ENCODE results near the gene ZIC3.

Gene ZIC3

DNA sequence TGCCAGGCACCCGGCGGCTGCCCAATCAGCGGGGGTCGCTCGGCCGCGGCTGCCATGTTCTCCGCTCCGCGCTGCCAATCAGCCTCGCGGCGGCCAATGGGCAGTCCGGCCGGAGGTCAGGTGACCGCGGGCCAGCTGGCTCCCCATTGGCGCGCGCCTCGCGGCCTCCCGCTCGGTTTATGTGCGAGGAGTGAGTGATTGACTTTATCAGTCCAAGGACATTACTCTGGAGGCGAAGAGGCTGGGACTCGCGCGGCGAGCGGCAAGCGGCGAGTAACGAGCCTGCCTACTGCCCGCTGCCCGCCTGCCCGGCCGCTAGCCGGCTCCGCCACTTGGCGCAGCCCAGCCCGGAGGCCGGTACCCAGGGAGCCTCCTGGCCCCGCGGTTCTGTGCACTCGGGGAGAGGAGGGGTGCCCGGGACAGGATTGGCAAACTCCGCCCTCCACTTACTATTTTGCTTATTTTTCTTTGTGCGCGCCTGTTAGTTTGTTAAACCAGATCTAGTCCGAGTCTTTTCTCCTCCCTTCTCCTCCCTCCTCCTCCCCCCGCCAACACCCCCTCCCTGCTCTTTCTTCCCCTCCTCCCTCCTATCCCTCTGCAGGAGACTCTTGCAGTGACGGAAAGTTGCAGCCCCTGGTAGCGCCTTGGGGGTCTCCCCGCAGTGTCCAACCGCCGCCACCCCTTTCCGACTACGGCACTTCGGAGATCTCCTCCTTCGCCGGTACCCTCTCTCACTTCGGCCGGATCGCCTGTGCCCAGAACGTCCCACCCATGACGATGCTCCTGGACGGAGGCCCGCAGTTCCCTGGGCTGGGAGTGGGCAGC is at the start of gene ZIC3:
TSS of gene ZIC3 (plus strand) at position 207 of the 825 bp plus-strand sequence. CDS start at position 772, 565 bp downstream.
- DNase-seq: no peak
- TF ChIP-seq EZH2 (optimal IDR thresholded peaks at IDR 0.05; ENCODE audit: low read depth, low read length) (no peak), EZH2phosphoT487 (IDR thresholded peaks at IDR 0.05; ENCODE audit: low read length) (no peak)
- TF ChIP-seq, protein P1, sequence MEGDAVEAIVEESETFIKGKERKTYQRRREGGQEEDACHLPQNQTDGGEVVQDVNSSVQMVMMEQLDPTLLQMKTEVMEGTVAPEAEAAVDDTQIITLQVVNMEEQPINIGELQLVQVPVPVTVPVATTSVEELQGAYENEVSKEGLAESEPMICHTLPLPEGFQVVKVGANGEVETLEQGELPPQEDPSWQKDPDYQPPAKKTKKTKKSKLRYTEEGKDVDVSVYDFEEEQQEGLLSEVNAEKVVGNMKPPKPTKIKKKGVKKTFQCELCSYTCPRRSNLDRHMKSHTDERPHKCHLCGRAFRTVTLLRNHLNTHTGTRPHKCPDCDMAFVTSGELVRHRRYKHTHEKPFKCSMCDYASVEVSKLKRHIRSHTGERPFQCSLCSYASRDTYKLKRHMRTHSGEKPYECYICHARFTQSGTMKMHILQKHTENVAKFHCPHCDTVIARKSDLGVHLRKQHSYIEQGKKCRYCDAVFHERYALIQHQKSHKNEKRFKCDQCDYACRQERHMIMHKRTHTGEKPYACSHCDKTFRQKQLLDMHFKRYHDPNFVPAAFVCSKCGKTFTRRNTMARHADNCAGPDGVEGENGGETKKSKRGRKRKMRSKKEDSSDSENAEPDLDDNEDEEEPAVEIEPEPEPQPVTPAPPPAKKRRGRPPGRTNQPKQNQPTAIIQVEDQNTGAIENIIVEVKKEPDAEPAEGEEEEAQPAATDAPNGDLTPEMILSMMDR (IDR thresholded peaks at IDR 0.05; ENCODE audit: low read length): no peak
- H3K27ac ChIP-seq (ENCODE audit: low read length): no peak within 1 kb of the TSS
- H3K27me3 ChIP-seq (replicated peaks; ENCODE audit: insufficient read depth, low read length): no peaks in the 10 kb centered on the region
- H3K4me2 ChIP-seq (ENCODE audit: low read depth, low read length): no peak within 1 kb of the TSS
- H3K9me3 ChIP-seq (replicated peaks; ENCODE audit: insufficient read depth, low read length): no peaks in the 10 kb centered on the region
- H3K9ac ChIP-seq (ENCODE audit: low read length): no peak within 1 kb of the TSS
- H2AFZ ChIP-seq (ENCODE audit: low read length): no peak within 1 kb of the TSS
- no peaks in the 10 kb centered on the region for H3K36me3 ChIP-seq (replicated peaks; ENCODE audit: insufficient read depth, low read length)
- no peak within 1 kb of the TSS for H3K4me3 ChIP-seq (ENCODE audit: low read length)
- H4K20me1 ChIP-seq (ENCODE audit: insufficient read depth, low read length): no peaks in the 10 kb centered on the region
- H3K4me1 ChIP-seq (ENCODE audit: low read length): no peaks in the 10 kb centered on the region
- H3K79me2 ChIP-seq (ENCODE audit: low read length): no peaks in the 10 kb centered on the region
- no peaks in the 10 kb centered on the region for H3K9me2 ChIP-seq (replicated peaks; ENCODE audit: insufficient read depth, low read length)
- no peaks in the 10 kb centered on the region for H3F3A ChIP-seq (ENCODE audit: insufficient read depth, low read length)

DNA sequence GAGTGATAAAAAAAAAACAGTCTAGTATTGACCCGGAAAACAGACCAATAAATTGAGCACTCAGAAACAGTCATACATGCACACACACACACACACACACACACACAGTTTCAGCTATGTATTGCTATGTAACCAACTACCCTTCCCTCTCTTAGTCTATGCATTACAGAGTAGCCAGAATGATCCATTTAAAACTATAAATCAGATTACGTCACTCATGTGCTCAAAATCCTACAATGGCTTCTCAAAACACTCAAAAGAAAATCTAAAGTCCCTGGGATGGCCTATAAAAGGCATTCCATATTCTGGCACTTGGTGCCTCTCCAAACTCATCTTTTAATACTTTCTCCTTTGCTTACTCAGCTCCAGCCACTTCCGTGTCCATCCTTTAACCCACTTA is 46.5 kb upstream of the ZIC3 start:
- no peaks in the 10 kb centered on the region for H3K79me2 ChIP-seq (ENCODE audit: low read length)

DNA sequence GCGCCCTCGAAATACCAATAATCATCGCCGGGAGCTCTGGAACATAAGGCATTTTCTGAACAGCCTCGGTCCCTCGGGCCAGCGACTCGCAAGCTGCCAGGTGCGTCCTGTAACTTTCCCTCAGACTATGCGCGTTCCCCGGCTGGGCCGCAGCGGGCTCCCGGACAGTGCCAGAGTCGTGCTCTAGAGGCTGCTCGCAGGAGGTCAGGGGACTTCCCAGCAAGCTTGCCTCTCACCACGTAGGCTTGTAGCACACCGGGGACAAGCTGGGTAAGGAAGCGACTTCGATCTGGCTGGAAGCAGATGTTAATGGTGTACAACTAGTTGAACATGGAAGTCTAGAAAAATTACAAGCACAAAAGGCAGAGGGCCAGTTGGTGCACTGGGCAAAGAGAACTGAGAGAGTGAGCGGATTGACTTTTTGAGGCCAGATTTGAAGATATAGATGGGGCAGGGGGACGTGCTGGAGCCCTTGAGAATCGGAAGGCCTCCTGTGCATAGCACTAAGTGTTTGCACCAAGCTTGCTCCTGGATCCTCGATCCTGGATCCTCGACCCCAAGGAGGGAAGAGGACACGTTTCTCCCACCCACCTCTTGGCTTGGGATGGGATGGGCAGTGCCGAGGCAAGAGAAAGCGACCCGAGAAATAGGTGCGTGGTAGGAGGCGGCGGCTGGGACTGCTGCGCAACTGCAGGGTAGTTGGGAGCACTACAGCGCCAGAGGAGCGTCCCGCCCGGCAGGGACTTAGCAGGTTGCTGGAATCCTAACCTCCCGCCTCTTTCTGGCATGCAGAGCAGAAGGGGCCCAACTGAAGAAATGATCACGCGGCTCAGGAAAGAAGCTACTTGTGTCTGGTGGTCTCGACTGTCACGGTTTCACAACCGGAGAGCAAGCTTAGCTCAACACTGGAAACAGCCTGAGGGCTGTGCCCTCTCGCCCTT is 19.9 kb upstream of the ZIC3 start:
- no peak overlapping the region for H2AFZ ChIP-seq (ENCODE audit: low read length)

More for the DNA sequence above, 46.5 kb upstream of the ZIC3 start:
- H3K4me1 ChIP-seq (ENCODE audit: low read length): no peaks in the 10 kb centered on the region
- H3K9me2 ChIP-seq (replicated peaks; ENCODE audit: insufficient read depth, low read length): no peaks in the 10 kb centered on the region
- no peak overlapping the region for H3K9ac ChIP-seq (ENCODE audit: low read length)
- no peaks in the 10 kb centered on the region for H3K36me3 ChIP-seq (replicated peaks; ENCODE audit: insufficient read depth, low read length)
- no peak overlapping the region for H2AFZ ChIP-seq (ENCODE audit: low read length)
- no peaks in the 10 kb centered on the region for H3K9me3 ChIP-seq (replicated peaks; ENCODE audit: insufficient read depth, low read length)
- H3K4me2 ChIP-seq (ENCODE audit: low read depth, low read length): no peak overlapping the region
- H3F3A ChIP-seq (ENCODE audit: insufficient read depth, low read length): no peaks in the 10 kb centered on the region
- no peak for DNase-seq
- H4K20me1 ChIP-seq (ENCODE audit: insufficient read depth, low read length): no peaks in the 10 kb centered on the region
- H3K27me3 ChIP-seq (replicated peaks; ENCODE audit: insufficient read depth, low read length): no peaks in the 10 kb centered on the region
- H3K27ac ChIP-seq (ENCODE audit: low read length): no peak overlapping the region
- H3K4me3 ChIP-seq (ENCODE audit: low read length): no peak overlapping the region
- TF ChIP-seq EZH2 (optimal IDR thresholded peaks at IDR 0.05; ENCODE audit: low read depth, low read length) (no peak), EZH2phosphoT487 (IDR thresholded peaks at IDR 0.05; ENCODE audit: low read length) (no peak)
- TF ChIP-seq, protein P1 (IDR thresholded peaks at IDR 0.05; ENCODE audit: low read length): no peak

More for the DNA sequence above, 19.9 kb upstream of the ZIC3 start:
- H3K27ac ChIP-seq (ENCODE audit: low read length): no peak overlapping the region
- no peaks in the 10 kb centered on the region for H3K4me1 ChIP-seq (ENCODE audit: low read length)
- no peaks in the 10 kb centered on the region for H3K36me3 ChIP-seq (replicated peaks; ENCODE audit: insufficient read depth, low read length)
- H3K4me2 ChIP-seq (ENCODE audit: low read depth, low read length): no peak overlapping the region
- no peaks in the 10 kb centered on the region for H3K9me3 ChIP-seq (replicated peaks; ENCODE audit: insufficient read depth, low read length)
- no peak overlapping the region for H3K9ac ChIP-seq (ENCODE audit: low read length)
- TF ChIP-seq EZH2phosphoT487 (IDR thresholded peaks at IDR 0.05; ENCODE audit: low read length) (no peak), EZH2 (optimal IDR thresholded peaks at IDR 0.05; ENCODE audit: low read depth, low read length) (no peak)
- TF ChIP-seq, protein P1 (IDR thresholded peaks at IDR 0.05; ENCODE audit: low read length): no peak
- H3F3A ChIP-seq (ENCODE audit: insufficient read depth, low read length): no peaks in the 10 kb centered on the region
- H3K79me2 ChIP-seq (ENCODE audit: low read length): no peaks in the 10 kb centered on the region
- no peak for DNase-seq
- no peaks in the 10 kb centered on the region for H3K9me2 ChIP-seq (replicated peaks; ENCODE audit: insufficient read depth, low read length)
- no peaks in the 10 kb centered on the region for H3K27me3 ChIP-seq (replicated peaks; ENCODE audit: insufficient read depth, low read length)
- H4K20me1 ChIP-seq (ENCODE audit: insufficient read depth, low read length): no peaks in the 10 kb centered on the region
- no peak overlapping the region for H3K4me3 ChIP-seq (ENCODE audit: low read length)

Measured in MM.1S (cell line).